Upper lobe of left lung (tissue), 6 donors: ENCODE results near the gene TIGD2. TPM values are rescaled to one million over a fixed set of nuclear protein-coding genes. Genes with fewer than 3 reads are reported as not detected.

Source experiments
- ATAC-seq, 2 donors: fragments of 200-7000 bp; cut with Tn5 transposase; one replicate each; pipeline ENCODE4 v1.9.1; 2022; ENCODE audit warnings: mild to moderate bottlenecking in 2 of 2, moderate library complexity in 2 of 2; ENCODE audit not compliant: low FRiP score in 2 of 2
- DNase-seq, 2 donors: peaks; one replicate each; pipeline ENCODE4 v3.0.0-alpha.2; 2019 to 2020
- H3K27ac ChIP-seq, 4 donors: fragments of 200-600 bp; sonication (generic); one replicate each; pipeline ENCODE4 v1.5.1; 2016 to 2019
- H3K27me3 ChIP-seq, 4 donors: fragments of 200-600 bp; sonication (generic); one replicate each; pipeline ENCODE4 v1.5.1; 2017 to 2019
- H3K36me3 ChIP-seq, 4 donors: fragments of 200-600 bp; sonication (generic); one replicate each; pipeline ENCODE4 v1.5.1; 2016 to 2019
- H3K4me1 ChIP-seq, 4 donors: fragments of 200-600 bp; sonication (generic); one replicate each; pipeline ENCODE4 v1.5.1; 2018 to 2019
- H3K4me3 ChIP-seq, 4 donors: fragments of 200-600 bp; sonication (generic); one replicate each; pipeline ENCODE4 v1.5.1; 2017 to 2019; ENCODE audit warnings: mild to moderate bottlenecking in 2 of 4, moderate library complexity in 1 of 4
- H3K9me3 ChIP-seq, 4 donors: fragments of 200-600 bp; sonication (generic); one replicate each; pipeline ENCODE4 v1.5.1; 2018 to 2019
- CTCF ChIP-seq, 6 experiments: fragments of 450-650 bp in 4 of 6; fragments of 200-600 bp in 2 of 6; sonication (generic) in 2 of 6; IDR thresholded peaks; one replicate each; pipeline ENCODE4 v1.5.1; 2016 to 2019; ENCODE audit warnings: antibody characterized with exemption in 6 of 6
- EP300 ChIP-seq, 4 donors: sonication (generic); formaldehyde crosslinking; IDR thresholded peaks; one replicate each; pipeline ENCODE4 v1.5.1; 2017; ENCODE audit warnings: antibody characterized with exemption in 4 of 4, control low read depth in 2 of 4
- POLR2A ChIP-seq, 4 donors: fragments of 450-650 bp; IDR thresholded peaks; one replicate each; pipeline ENCODE4 v1.5.1; 2016 to 2017; ENCODE audit warnings: antibody characterized with exemption in 4 of 4, mild to moderate bottlenecking in 2 of 4
- POLR2AphosphoS5 ChIP-seq, 2 donors: sonication (generic); formaldehyde crosslinking; IDR thresholded peaks; one replicate each; pipeline ENCODE4 v1.5.1; 2017; ENCODE audit warnings: antibody characterized with exemption in 2 of 2
- WGBS, 2 donors: methylation state at CpG; one replicate each; pipeline ENCODE4 v1.1.5; 2017 to 2018; 5-methylcytosine and 5-hydroxymethylcytosine counted together
- small RNA-seq, 4 donors: library from RNA; depleted of rRNA; stranded (forward); fragments of <200 nt; gene quantifications; one replicate each; pipeline ENCODE3, GENCODE V24; 2016
- total RNA-seq, 6 donors: library from RNA; depleted of rRNA in 4 of 6; stranded (reverse); fragments of >200 nt in 4 of 6; gene quantifications; one replicate each; pipeline versions ENCODE4 v1.1.0 to v1.2.1, GENCODE V29; 2016 to 2021
- donor health status: DM: no; HTN: no; CAD: no; lungs with moderate emphysema.
- donor health status: DM: no; HTN: yes; CAD: no; lungs with severe emphysema.

The TIGD2 gene
- total RNA-seq, 6 donors from 2014 or later = 2.6 to 10.5 (median 5.7) TPM

DNA sequence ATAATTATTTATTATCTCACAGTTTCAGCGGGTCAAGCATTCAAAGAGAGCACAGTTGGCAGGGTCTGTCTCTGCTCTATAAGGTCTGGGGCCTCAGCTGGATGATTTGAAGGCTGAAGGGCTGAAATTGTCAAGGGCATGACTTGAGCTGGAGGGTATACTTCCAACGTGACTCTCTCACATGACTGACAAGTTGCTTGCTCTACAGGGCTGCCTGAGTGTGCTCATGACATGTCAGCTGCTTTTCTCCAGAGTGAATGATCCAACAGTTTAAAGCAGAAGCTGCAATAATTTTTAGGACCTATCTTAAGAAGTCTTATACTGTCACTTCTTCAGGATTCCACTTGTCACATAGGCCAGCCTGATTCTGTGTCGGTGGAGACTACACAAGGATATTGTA is 51.2 kb downstream of the TIGD2 start:
- Histone ChIP-seq H3K27me3 (no peaks in the 10 kb centered on the region), H3K4me3 (no peak overlapping the region), H3K4me1 (no peaks in the 10 kb centered on the region), H3K9me3 (no peaks in the 10 kb centered on the region), H3K27ac (no peak overlapping the region), H3K36me3 (no peaks in the 10 kb centered on the region)
- TF ChIP-seq POLR2AphosphoS5 (IDR thresholded peaks at IDR 0.05) (no peak), CTCF (IDR thresholded peaks at IDR 0.05) (no peak), EP300 (IDR thresholded peaks at IDR 0.05) (no peak), POLR2A (IDR thresholded peaks at IDR 0.05) (no peak)
- ATAC-seq (no peak), DNase-seq (no peak)
- whole genome bisulfite sequencing, 2 donors = 64 to 82% methylated on average over 3 of the region's 3 CpGs

DNA sequence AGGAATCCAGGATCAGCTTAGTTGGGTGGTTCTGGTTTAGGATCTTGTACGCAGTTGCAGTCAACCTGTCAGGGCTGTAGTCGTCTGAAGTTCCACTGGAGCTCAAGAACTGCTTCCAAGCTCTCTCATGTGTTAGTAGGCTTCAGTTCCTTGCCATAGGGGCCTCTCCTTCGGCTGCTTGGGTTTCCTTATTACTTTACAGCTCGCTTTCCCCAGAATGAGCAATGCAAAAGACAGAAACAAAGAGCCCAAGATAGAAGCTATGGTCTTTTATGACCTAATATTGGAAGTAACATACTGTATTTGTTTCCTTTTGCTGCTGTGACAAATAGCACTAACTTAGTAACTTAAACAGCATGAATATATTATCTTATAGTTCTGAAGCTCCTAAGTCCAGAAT is 51.7 kb downstream of the TIGD2 start:
- WGBS, 2 donors = 80 to 93% methylated on average over 4 of the region's 4 CpGs

GRCh38 chr4:89164400-89164799 is 53.1 kb downstream of the TIGD2 start:
- no peak overlapping the region for H3K4me3 ChIP-seq
- H3K27me3 ChIP-seq = no peaks in the 10 kb centered on the region
- TF ChIP-seq POLR2A (IDR thresholded peaks at IDR 0.05) = no peak
- no peak for TF ChIP-seq CTCF (IDR thresholded peaks at IDR 0.05)
- H3K4me1 ChIP-seq = no peaks in the 10 kb centered on the region
- no peaks in the 10 kb centered on the region for H3K9me3 ChIP-seq
- no peak overlapping the region for H3K27ac ChIP-seq
- no peak for ATAC-seq
- no peaks in the 10 kb centered on the region for H3K36me3 ChIP-seq
- WGBS, 2 donors = 31 to 60% methylated on average over 2 of the region's 2 CpGs
- DNase-seq = no peak

More for the DNA sequence above, 51.7 kb downstream of the TIGD2 start:
- no peak overlapping the region for H3K4me3 ChIP-seq
- H3K36me3 ChIP-seq = no peaks in the 10 kb centered on the region
- H3K27me3 ChIP-seq = no peaks in the 10 kb centered on the region
- ATAC-seq = no peak
- no peaks in the 10 kb centered on the region for H3K9me3 ChIP-seq
- no peak overlapping the region for H3K27ac ChIP-seq
- no peak for TF ChIP-seq EP300 (IDR thresholded peaks at IDR 0.05)
- no peak for TF ChIP-seq POLR2AphosphoS5 (IDR thresholded peaks at IDR 0.05)
- TF ChIP-seq CTCF (IDR thresholded peaks at IDR 0.05) = no peak
- no peak for TF ChIP-seq POLR2A (IDR thresholded peaks at IDR 0.05)
- DNase-seq = no peak
- no peaks in the 10 kb centered on the region for H3K4me1 ChIP-seq

Small RNAs within 50 kb of the gene (small RNA-seq; reads per million reads assigned to genes)
- gene RNU6-907P = 0 reads per million in 4 donors

Other genes with a start within 250 kb of the TIGD2 start
- 100 to 1,000 TPM in 1 of 6 donors, 10 to 100 TPM in 5; 15.8 to 173 (median 34.1) TPM for gene FAM13A, start 54.3 kb upstream of the TIGD2 start, total RNA-seq
- gene GPRIN3, start 196.3 kb downstream of the TIGD2 start, total RNA-seq = 10 to 100 TPM; 13.6 to 28.0 (median 20.6) TPM